Fibroblast of skin of left quadriceps (primary cell): Measurements from ENCODE around the gene KAT2B.

Experiments
- DNase-seq, 2 experiments: peaks; one replicate each; pipeline ENCODE4 v3.0.0-alpha.2; 2013; ENCODE audit warnings: low read depth in 2 of 2

Gene KAT2B

DNA sequence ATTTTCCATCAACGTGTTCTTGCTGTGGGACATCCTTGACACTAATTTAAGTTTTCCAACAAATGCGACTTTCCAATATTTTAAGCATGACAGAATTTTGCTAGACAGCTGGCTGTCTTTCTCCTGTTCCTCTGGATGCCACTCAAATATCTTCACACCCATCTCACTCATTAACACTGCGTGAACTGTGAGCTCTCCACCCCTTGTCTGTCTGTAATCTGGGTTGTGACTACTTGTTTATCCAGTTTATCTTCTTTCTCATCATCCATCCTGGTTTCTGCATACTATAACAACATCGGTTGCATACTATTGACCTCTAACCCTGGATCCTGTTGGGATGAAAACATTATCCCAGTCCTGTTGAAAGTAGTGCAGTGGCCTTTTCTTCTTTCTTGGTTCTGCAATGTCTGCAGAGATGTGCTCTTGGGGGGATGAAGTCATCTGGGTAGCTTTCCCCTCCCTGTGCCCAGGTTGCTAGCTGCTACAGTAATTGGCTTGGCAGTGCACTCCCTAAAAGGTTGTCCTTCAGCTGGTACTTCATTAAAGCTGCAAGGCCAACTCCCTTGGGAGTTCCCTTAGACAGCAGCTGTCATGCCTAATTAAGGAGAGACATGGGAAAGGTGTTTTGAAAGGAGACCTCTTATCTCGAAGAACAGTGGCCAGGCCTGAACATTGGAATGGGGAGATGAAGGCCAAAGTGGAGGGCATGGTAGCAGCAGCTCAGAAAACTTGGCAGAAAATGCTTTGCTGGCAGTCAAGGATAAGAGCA lies 24.7 kb downstream of the KAT2B start:
- DNase-seq = no peak

- no peak for DNase-seq
Measured at GRCh38 chr3:20066079-20066478, 25.8 kb downstream of the KAT2B start.

DNA sequence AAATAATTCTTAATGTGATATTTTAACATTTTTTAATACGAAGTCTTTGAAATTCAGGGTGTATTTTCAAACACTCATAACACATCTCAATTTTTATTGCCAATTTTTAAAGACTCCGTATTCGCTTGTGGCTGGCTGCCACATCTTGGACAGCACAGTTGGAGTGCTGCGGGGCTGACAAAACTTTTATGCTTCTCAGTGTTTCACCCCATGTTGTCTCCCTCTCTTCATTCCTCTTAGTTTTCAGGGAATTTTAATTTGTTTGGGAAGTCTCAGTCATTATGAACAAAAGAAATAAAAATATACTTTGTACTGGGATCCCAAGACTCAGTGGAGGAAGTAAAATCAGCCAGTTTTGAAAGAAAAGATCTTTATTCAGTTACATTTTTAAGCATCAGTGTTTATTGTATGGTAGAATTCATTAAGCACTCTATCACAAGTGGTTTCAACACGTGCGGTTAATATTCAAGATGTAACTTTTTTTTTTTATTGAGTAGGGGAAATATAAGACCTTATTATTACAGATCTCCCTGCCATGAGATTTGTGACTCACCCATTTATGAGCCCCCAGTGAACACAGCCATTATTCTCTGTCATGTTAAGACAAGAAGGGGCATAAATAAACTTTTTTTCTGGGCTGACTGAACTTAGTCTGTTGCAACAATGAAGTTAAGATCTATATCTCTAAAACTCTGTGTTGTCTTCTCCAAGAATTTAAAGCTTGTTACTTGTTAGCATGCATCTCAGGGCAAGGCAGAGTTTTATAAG lies 26.8 kb downstream of the KAT2B start:
- peak; percentile 84 to 87 for DNase-seq

GRCh38 chr3:20068512-20069177 lies 28.4 kb downstream of the KAT2B start:
- DNase-seq = no peak

- DNase-seq = no peak
Measured at GRCh38 chr3:20069178-20069532, 28.9 kb downstream of the KAT2B start.

GRCh38 chr3:20071175-20071574 lies 30.9 kb downstream of the KAT2B start:
- DNase-seq = no peak

DNA sequence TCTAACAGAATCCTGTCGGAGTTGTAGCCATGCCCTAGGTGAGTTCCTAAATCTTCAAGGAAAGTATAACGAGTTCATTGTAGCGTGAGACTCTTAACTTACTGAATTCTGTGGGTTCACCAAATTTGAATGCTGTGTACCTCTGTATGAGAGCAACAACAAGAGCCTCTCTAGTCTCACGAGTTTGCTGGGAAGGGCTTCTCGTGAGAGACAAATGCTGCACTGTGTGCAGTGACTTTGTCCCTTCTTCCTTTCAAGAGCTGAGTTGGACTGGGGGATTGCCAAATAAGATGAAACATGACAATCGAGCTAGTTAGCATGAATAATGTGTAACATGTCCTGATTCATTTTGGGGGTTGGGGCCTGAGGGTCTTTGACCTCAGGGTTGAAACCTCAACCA lies 32.2 kb downstream of the KAT2B start:
- no peak for DNase-seq

GRCh38 chr3:20073068-20073467 lies 32.8 kb downstream of the KAT2B start:
- no peak for DNase-seq

DNA sequence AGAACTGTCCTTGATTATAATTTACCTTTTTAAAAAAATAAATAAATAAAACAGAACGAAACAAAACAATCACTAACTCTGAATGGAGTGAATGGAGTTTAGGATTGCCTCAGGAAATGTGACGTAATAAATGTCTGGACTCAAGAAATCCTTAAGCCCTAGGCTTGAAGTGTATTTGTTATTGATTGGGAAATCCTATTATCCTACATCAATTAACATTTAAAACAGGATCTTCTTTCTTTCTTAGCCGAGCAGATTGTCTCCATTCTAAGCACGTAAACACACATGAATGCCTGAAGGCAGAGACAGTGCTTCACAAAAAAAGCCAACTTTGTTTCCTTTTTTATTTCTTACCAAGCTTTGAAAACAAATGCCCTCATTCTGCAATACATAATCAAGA lies 33.4 kb downstream of the KAT2B start:
- no peak for DNase-seq

DNA sequence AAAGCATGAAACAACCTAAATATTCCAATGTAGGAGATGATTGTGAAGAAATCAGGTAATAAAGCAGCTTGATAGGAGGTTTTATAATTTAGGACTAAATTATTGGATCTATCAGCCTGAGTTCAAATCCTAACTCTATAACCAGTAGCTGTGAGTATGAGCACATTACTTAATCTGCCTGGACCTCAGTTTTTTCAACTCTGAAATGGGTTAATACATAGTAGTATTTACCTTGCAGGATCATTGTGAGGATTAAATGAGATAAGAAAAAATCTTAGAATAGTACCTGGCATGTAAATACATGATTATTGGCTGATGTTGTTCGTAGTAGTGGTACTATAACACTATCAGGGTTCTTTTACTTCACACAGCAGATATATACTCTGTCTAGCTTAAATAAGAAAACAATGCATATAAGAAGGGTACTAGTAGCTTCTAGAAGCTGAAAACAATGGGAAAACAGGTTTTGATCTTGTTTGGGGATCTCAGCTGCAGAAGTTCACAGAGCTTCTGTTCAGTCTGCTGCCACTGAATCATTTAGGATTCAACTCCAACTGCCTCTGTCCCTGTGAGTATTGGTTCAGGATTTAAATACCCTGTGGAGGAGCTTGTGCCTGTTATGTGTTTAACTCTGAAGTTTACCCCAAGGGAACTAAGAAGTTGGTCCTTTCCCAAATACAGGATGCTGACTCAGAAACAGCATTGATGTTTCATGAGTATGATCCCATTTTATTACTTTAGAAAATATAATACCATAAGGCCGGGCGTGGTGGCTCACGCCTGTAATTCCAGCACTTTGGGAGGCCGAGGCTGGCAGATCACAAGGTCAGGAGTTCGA lies 34.2 kb downstream of the KAT2B start:
- peak; percentile 27 to 28 for DNase-seq

DNA sequence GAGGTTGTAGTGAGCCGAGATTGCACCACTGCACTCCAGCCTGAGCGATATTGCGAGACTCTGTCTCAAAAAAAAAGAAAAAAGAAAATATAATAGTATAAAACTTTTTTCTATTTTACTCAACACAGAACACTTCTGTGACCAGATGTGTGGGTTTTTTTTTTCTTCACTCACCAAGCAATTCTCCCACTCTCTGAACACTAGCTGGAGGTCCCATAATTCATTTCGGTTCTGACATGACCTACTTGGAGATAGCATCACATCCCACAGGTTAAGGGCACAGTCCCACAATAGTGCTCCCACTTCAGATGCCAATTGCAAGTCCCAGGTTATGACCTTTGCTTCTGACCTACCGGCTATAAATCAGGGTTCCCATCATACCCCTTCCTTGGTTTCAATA lies 35.0 kb downstream of the KAT2B start:
- no peak for DNase-seq

DNA sequence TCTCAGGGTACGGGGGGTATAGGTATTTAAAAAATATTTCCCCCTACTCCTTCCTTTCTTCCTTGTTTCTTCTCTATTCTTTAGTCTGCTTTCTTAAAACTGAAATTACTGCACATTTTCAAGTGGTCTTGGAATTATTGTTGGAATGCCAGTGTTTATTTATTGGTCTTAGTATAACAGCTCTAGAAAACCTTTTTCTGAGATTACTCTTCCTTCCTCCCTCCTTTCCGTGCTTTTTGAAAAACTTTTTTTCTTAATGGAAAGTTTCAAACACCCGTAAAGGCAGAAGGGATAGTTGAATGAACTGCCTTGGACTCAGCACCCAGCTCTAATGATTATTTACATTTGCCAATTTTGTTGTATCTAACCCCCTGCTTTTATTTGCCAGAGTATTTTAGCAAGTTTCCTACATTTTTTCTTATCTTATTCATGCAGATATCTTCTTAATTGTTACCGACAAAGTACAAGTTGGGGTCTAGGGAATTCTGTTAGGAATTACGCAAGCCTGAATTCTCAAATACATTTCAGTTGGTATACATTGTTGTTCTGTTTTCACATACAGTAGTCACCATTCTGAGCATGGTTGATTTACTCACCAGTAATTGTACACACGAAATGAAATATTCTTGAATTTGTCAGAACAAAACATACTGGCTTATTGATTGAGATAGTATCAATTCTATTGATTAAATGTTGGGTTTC lies 36.2 kb downstream of the KAT2B start:
- DNase-seq = no peak

DNA sequence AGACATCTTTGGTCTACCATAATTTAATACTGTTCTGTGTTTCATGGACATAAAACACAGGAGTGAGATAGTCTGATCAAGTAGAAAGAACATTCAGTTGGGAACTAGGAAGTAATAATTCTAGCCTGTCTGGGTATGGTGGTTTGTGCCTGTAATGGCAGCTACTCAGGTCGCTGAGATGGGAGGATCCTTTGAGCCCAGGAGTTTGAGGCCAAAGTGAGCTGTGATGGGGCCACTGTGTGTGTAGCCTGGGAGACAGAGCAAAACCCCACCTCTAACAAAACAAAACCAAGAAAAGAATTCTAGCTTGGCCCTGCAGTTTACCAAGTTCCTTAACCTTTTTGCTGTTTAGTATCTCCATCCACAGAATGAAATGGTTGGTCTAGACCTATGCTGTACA lies 36.8 kb downstream of the KAT2B start:
- no peak for DNase-seq

- DNase-seq = no peak
Measured at GRCh38 chr3:20078194-20078714, 38.0 kb downstream of the KAT2B start.

- DNase-seq = no peak
Measured at GRCh38 chr3:20079621-20080020, 39.4 kb downstream of the KAT2B start.

DNA sequence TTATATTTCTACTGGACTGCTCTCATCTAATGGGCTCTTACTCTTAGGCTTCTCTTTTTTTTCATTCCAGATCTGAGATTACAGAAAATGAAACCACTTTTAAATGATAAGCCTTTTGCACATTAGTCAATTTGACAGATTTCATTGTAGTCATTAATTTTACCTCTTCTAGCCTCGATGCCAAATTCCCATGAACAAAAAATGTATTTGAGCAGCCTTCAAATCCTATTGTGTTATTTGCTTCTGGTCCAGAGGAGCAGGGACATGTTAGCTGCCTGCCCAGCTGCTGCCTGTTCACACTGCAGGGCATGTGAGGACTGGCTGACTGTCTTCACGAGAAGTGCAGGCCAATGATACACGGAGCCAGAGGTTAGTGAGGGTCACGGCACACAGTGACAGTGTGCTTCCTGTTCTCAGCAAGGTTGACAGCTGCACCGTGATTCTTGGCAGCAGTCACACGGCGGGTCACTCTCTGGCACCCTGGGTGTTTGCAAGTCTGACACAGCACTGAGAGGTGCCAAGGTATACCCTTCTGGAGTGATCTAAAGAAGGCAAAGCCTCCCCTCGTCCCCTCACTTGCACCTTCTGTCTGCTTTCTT lies 40.8 kb downstream of the KAT2B start:
- no peak for DNase-seq

GRCh38 chr3:20083253-20083652 lies 43.0 kb downstream of the KAT2B start:
- DNase-seq = no peak

GRCh38 chr3:20083953-20084352 lies 43.7 kb downstream of the KAT2B start:
- DNase-seq = no peak

DNA sequence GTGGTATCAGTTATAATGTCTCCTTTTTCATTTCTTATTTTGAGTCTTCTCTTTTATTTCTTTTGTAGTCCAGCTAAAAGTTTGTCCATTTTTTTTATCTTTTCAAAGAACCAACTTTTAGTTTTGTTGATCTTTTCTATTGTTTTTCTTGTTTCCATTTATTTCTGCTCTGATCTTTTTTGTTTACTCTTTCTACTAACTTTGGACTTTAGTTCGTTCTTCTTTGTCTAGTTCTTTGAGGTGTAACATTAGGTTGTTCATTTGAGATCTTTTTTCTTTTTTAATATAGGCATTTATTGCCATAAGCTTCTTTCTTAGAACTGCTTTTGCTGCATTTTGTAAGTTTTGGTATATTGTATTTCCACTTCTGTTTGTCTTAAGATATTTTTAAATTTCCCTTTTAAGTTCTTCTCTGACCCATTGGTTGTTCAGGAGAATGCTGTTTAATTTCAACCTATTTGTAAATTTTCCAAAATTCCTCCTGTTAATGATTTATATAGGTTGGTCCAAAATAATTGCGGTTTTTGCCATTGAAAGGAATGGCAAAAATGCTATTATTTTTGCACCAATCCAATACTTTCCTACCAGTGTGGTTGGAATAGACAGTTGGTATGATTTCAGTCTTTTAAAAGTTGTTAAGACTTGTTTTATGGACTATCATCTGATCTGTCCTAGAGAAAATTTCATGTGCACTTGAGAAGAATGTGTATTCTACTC lies 51.2 kb downstream of the KAT2B start:
- no peak for DNase-seq

GRCh38 chr3:20095470-20095869 lies 55.2 kb downstream of the KAT2B start:
- DNase-seq = no peak
